ENCODE results near the gene HERPUD1.
"Not testable (repeated sequence)": the region's sequence is repeated elsewhere in the genome, so short reads cannot be mapped to it uniquely, and the experiment has no call there.

The HERPUD1 gene

GRCh38 chr16:56971768-56972043, 39.8 kb downstream of the HERPUD1 start:
- no peak for DNase-seq (ENCODE audit: extremely low read depth, low read depth)
- no peak for TF ChIP-seq CTCF (IDR thresholded peaks at IDR 0.05; ENCODE audit: low read depth, low read length)

GRCh38 chr16:56972403-56973293, 40.7 kb downstream of the HERPUD1 start:
- no peak for TF ChIP-seq CTCF (IDR thresholded peaks at IDR 0.05; ENCODE audit: low read depth, low read length)
- no peak for DNase-seq (ENCODE audit: extremely low read depth, low read depth)

GRCh38 chr16:56973294-56973689, 41.4 kb downstream of the HERPUD1 start:
- no peak for TF ChIP-seq CTCF (IDR thresholded peaks at IDR 0.05; ENCODE audit: low read depth, low read length)
- no peak for DNase-seq (ENCODE audit: extremely low read depth, low read depth)

GRCh38 chr16:56973899-56974298, 42.0 kb downstream of the HERPUD1 start:
- DNase-seq (ENCODE audit: extremely low read depth, low read depth): not testable (repeated sequence)

- no peak for TF ChIP-seq CTCF (IDR thresholded peaks at IDR 0.05; ENCODE audit: low read depth, low read length)
- DNase-seq (ENCODE audit: extremely low read depth, low read depth): no peak
Measured at GRCh38 chr16:56974549-56975300, 42.8 kb downstream of the HERPUD1 start.

GRCh38 chr16:56975714-56976113, 43.8 kb downstream of the HERPUD1 start:
- no peak for TF ChIP-seq CTCF (IDR thresholded peaks at IDR 0.05; ENCODE audit: low read depth, low read length)
- no peak for DNase-seq (ENCODE audit: extremely low read depth, low read depth)

- TF ChIP-seq CTCF (IDR thresholded peaks at IDR 0.05; ENCODE audit: low read depth, low read length): no peak
Measured at GRCh38 chr16:56977216-56977615, 45.3 kb downstream of the HERPUD1 start.

More at GRCh38 chr16:56977216-56977615, 45.3 kb downstream of the HERPUD1 start:
- DNase-seq (ENCODE audit: extremely low read depth, low read depth): no peak
